Gastrocnemius medialis (tissue), 4 donors: ENCODE measurements around the gene SLC17A2. TPM values are rescaled to one million over a fixed set of nuclear protein-coding genes. Genes with fewer than 3 reads are reported as not detected.

Experiments
- ATAC-seq, 2 donors: fragments of 150-250 bp; one replicate each; pipeline ENCODE4 v1.9.1; 2016
- DNase-seq, 2 donors: peaks; one replicate each; pipeline ENCODE4 v3.0.0-alpha.2; 2019
- H3K27ac ChIP-seq, 4 donors: fragments of 200-600 bp; sonication (generic); 1 replicate in 1 of 4; 2 replicates in 3 of 4; pipeline ENCODE4 v1.5.1; 2016 to 2018; ENCODE audit warnings: mild to moderate bottlenecking in 2 of 4, moderate library complexity in 1 of 4
- H3K27me3 ChIP-seq, 3 donors: fragments of 200-600 bp; sonication (generic) in 2 of 3; 1 replicate in 1 of 3; 2 replicates in 2 of 3; pipeline versions ENCODE4 v1.5.1 to v1.6.0; 2016 to 2019; ENCODE audit warnings: mild to moderate bottlenecking in 1 of 3, moderate library complexity in 1 of 3
- H3K36me3 ChIP-seq, 2 donors: fragments of 200-600 bp; sonication (generic) in 1 of 2; one replicate each; pipeline ENCODE4 v1.5.1; 2017 to 2018
- H3K4me1 ChIP-seq, 2 donors: fragments of 200-600 bp; sonication (generic) in 1 of 2; one replicate each; pipeline ENCODE4 v1.5.1; 2016 to 2017; ENCODE audit warnings: mild to moderate bottlenecking in 2 of 2
- H3K4me3 ChIP-seq, 4 donors: fragments of 200-600 bp; sonication (generic) in 3 of 4; 1 replicate in 1 of 4; 2 replicates in 3 of 4; pipeline ENCODE4 v1.5.1; 2016 to 2019; ENCODE audit warnings: mild to moderate bottlenecking in 2 of 4
- H3K9me3 ChIP-seq, 3 donors: fragments of 200-600 bp; sonication (generic) in 2 of 3; 1 replicate in 1 of 3; 2 replicates in 2 of 3; pipeline ENCODE4 v1.5.1; 2016 to 2019
- CTCF ChIP-seq, 5 experiments: fragments of 450-650 bp in 3 of 5; fragments of 200-600 bp in 2 of 5; sonication (generic) in 2 of 5; IDR thresholded peaks in 4 of 5; conservative IDR thresholded peaks in 1 of 5; 1 replicate in 4 of 5; 2 replicates in 1 of 5; pipeline ENCODE4 v1.5.1; 2016 to 2019; ENCODE audit warnings: antibody characterized with exemption in 5 of 5, mild to moderate bottlenecking in 3 of 5, moderate library complexity in 3 of 5
- POLR2A ChIP-seq, 2 donors: fragments of 450-650 bp; IDR thresholded peaks; one replicate each; pipeline ENCODE4 v1.6.1; 2017; ENCODE audit warnings: antibody characterized with exemption in 2 of 2, mild to moderate bottlenecking in 2 of 2, moderate library complexity in 2 of 2
- in situ Hi-C, 4 donors: fragments of 200-750 bp; cut with MboI; loops; one replicate each; pipeline versions ENCODE4 v1.15.0 to v1.8.0; 2017; ENCODE audit warnings: low sequenced_read_pairs in 4 of 4
- intact Hi-C: fragments of 100-400 bp; cut with DNase I; formaldehyde crosslinking; loops from one replicate; pipeline ENCODE4 v1.15.1; 2023; ENCODE audit warnings: low total_unique reads
- total RNA-seq, 4 donors: library from RNA; depleted of rRNA; stranded (reverse); fragments of >200 nt; gene quantifications; one replicate each; pipeline versions ENCODE4 v1.1.0 to v1.2.3, GENCODE V29; 2016

Gene SLC17A2
- total RNA-seq, 4 donors from 2014 or later: 0.11 TPM; not detected in 3

GRCh38 chr6:25866011-25866410, 64.5 kb downstream of the SLC17A2 start:
- ATAC-seq (no peak), DNase-seq (no peak)
- Histone ChIP-seq H3K4me3 (no peak overlapping the region), H3K36me3 (no peaks in the 10 kb centered on the region), H3K27ac (no peak overlapping the region), H3K4me1 (no peaks in the 10 kb centered on the region), H3K9me3 (no peaks in the 10 kb centered on the region), H3K27me3 (no peaks in the 10 kb centered on the region)
- in situ Hi-C loops: no loop called here
- intact Hi-C loops: no loop called here
- TF ChIP-seq CTCF (IDR thresholded peaks at IDR 0.05 in 4 of 5, conservative IDR thresholded peaks at IDR 0.05 in 1 of 5): no peak
- TF ChIP-seq POLR2A (IDR thresholded peaks at IDR 0.05): no peak

- in situ Hi-C loops: no loop called here
- TF ChIP-seq CTCF (IDR thresholded peaks at IDR 0.05 in 4 of 5, conservative IDR thresholded peaks at IDR 0.05 in 1 of 5) (no peak), POLR2A (IDR thresholded peaks at IDR 0.05) (no peak)
- H3K4me1 ChIP-seq: no peaks in the 10 kb centered on the region
- no peak for DNase-seq
- ATAC-seq: no peak
- no peaks in the 10 kb centered on the region for H3K9me3 ChIP-seq
- H3K27me3 ChIP-seq: no peaks in the 10 kb centered on the region
- H3K27ac ChIP-seq: no peak overlapping the region
- intact Hi-C loops: no loop called here
- no peaks in the 10 kb centered on the region for H3K36me3 ChIP-seq
- no peak overlapping the region for H3K4me3 ChIP-seq
Observed at GRCh38 chr6:25863360-25863759, 67.1 kb downstream of the SLC17A2 start.

Other genes starting within 250 kb of the SLC17A2 start
- gene SLC17A4, start 175.9 kb downstream of the SLC17A2 start, total RNA-seq: under 1 TPM in 1 of 4 donors, not detected in 3; 0.12 TPM
- gene SLC17A1, start 98.6 kb downstream of the SLC17A2 start, total RNA-seq: not detected
- under 1 TPM in 1 of 4 donors, not detected in 3; 0.22 TPM for gene SLC17A3, start 56.4 kb downstream of the SLC17A2 start, total RNA-seq
- gene TRIM38, start 32.1 kb upstream of the SLC17A2 start, total RNA-seq: 1 to 10 TPM; 2.2 to 6.7 (median 4.6) TPM
- gene HFE, start 156.7 kb upstream of the SLC17A2 start, total RNA-seq: 1 to 10 TPM in 3 of 4 donors, under 1 TPM in 1; 0.10 to 2.0 (median 1.6) TPM